Left lobe of liver (tissue), 2 donors: ENCODE data around the gene GNA14. TPM values are rescaled to one million over a fixed set of nuclear protein-coding genes. Genes with fewer than 3 reads are reported as not detected.
"Not testable (repeated sequence)": the region's sequence is repeated elsewhere in the genome, so short reads cannot be mapped to it uniquely, and the experiment has no call there.

Experiments used
- ATAC-seq: fragments of 200-7000 bp; cut with Tn5 transposase; one replicate; pipeline ENCODE4 v1.9.1; 2020; ENCODE audit warnings: mild to moderate bottlenecking, moderate library complexity
- DNase-seq: peaks from one replicate; pipeline ENCODE4 v3.0.0-alpha.2; 2020; ENCODE audit warnings: low spot score
- total RNA-seq: library from RNA; stranded (reverse); gene quantifications from one replicate; pipeline ENCODE4 v1.2.1, GENCODE V29; 2021
- donor health status: DM: no; HTN: no; CAD: no; lungs with moderate emphysema.
- donor health status: DM: no; HTN: yes; CAD: no.

Gene GNA14
- total RNA-seq, 1 donor from 2014 or later, result 2.5 TPM

GRCh38 chr9:77455312-77455927 is 192.7 kb downstream of the GNA14 start:
- no peak for DNase-seq

GRCh38 chr9:77454663-77455062 is 193.5 kb downstream of the GNA14 start:
- ATAC-seq, result no peak
- no peak for DNase-seq

More at GRCh38 chr9:77455312-77455927, 192.7 kb downstream of the GNA14 start:
- ATAC-seq, result peak; percentile 72

GRCh38 chr9:77453825-77454647 is 194.1 kb downstream of the GNA14 start:
- ATAC-seq (no peak), DNase-seq (no peak)

- ATAC-seq (no peak), DNase-seq (no peak)
Observed at GRCh38 chr9:77451507-77451906, 196.6 kb downstream of the GNA14 start.

GRCh38 chr9:77450085-77450475 is 198.0 kb downstream of the GNA14 start:
- ATAC-seq, result no peak

GRCh38 chr9:77449240-77450084 is 198.7 kb downstream of the GNA14 start:
- ATAC-seq (no peak), DNase-seq (no peak)

More at GRCh38 chr9:77450085-77450475, 198.0 kb downstream of the GNA14 start:
- no peak for DNase-seq

- no peak for ATAC-seq
Observed at GRCh38 chr9:77447646-77448045, 200.5 kb downstream of the GNA14 start.

GRCh38 chr9:77442436-77442835 is 205.7 kb downstream of the GNA14 start:
- DNase-seq (no peak), ATAC-seq (no peak)

More at GRCh38 chr9:77447646-77448045, 200.5 kb downstream of the GNA14 start:
- DNase-seq, result no peak

GRCh38 chr9:77441124-77441523 is 207.0 kb downstream of the GNA14 start:
- ATAC-seq, DNase-seq: not testable (repeated sequence)

GRCh38 chr9:77440057-77440456 is 208.1 kb downstream of the GNA14 start:
- no peak for ATAC-seq
- DNase-seq, result no peak

GRCh38 chr9:77438653-77439052 is 209.5 kb downstream of the GNA14 start:
- ATAC-seq (no peak), DNase-seq (no peak)

- ATAC-seq, result no peak
- no peak for DNase-seq
Observed at GRCh38 chr9:77435688-77436087, 212.4 kb downstream of the GNA14 start.

GRCh38 chr9:77435277-77435676 is 212.8 kb downstream of the GNA14 start:
- no peak for DNase-seq
- ATAC-seq, result no peak

- peak; percentile 93 for ATAC-seq
Observed at GRCh38 chr9:77433675-77434445, 214.3 kb downstream of the GNA14 start.

GRCh38 chr9:77432053-77432452 is 216.1 kb downstream of the GNA14 start:
- ATAC-seq, result no peak

More at GRCh38 chr9:77433675-77434445, 214.3 kb downstream of the GNA14 start:
- no peak for DNase-seq

GRCh38 chr9:77429928-77430327 is 218.2 kb downstream of the GNA14 start:
- DNase-seq (no peak), ATAC-seq (no peak)

More at GRCh38 chr9:77432053-77432452, 216.1 kb downstream of the GNA14 start:
- DNase-seq, result no peak

- ATAC-seq, result peak; percentile 19
- DNase-seq, result no peak
Observed at GRCh38 chr9:77427256-77427927, 220.7 kb downstream of the GNA14 start.

GRCh38 chr9:77426712-77427111 is 221.4 kb downstream of the GNA14 start:
- ATAC-seq (no peak), DNase-seq (no peak)

- ATAC-seq (no peak), DNase-seq (no peak)
Observed at GRCh38 chr9:77424993-77425392, 223.1 kb downstream of the GNA14 start.

- ATAC-seq, result no peak
- no peak for DNase-seq
Observed at GRCh38 chr9:77423841-77424240, 224.3 kb downstream of the GNA14 start.
